ENCODE results near the gene FOXL1. TPM values are rescaled to one million over a fixed set of nuclear protein-coding genes. Genes with fewer than 3 reads are reported as not detected.

FOXL1 gene
- total RNA-seq, 1 experiment from 2014 or later: 0.13 TPM

- intact Hi-C loops (cut with micrococcal nuclease; ENCODE audit: unreplicated experiment): loop anchor here (10.0 kb wide), 1 partner anchor 295 kb away; no protein-coding TSS in a partner anchor
- CTCF ChIA-PET: no interaction called here
- peaks cover 17% of the 10 kb centered on the region for H3K4me1 ChIP-seq (ENCODE audit: insufficient read depth, low read length, poor library complexity, severe bottlenecking)
- H3K9me3 ChIP-seq (ENCODE audit: low read depth, low read length, poor library complexity, severe bottlenecking): no peaks in the 10 kb centered on the region
- TF ChIP-seq EZH2 (IDR thresholded peaks at IDR 0.05; ENCODE audit: borderline replicate concordance, low read depth, low read length, poor library complexity, severe bottlenecking) (no peak), CTCF (conservative IDR thresholded peaks at IDR 0.05; ENCODE audit: low read depth, low read length) (no peak)
- no peak for DNase-seq (ENCODE audit: low spot score)
- no peak overlapping the region for H3K27ac ChIP-seq (ENCODE audit: low read depth, low read length, poor library complexity, severe bottlenecking)
- no TSS peak for BruUV-seq (replicated peaks)
- no peak overlapping the region for H3K4me3 ChIP-seq (ENCODE audit: low read depth, low read length, poor library complexity, severe bottlenecking)
- POLR2A ChIA-PET (ENCODE audit: low non-redundant PET): no interaction called here
- no peaks in the 10 kb centered on the region for H3K27me3 ChIP-seq (replicated peaks; ENCODE audit: insufficient read depth, low read depth, low read length, poor library complexity)
- no peaks in the 10 kb centered on the region for H3K36me3 ChIP-seq (ENCODE audit: insufficient read depth, low read length, poor library complexity, severe bottlenecking)
Measured at GRCh38 chr16:86579268-86580062, 1.1 kb downstream of the FOXL1 start.

GRCh38 chr16:86580063-86580790 lies 1.9 kb downstream of the FOXL1 start:
- Histone ChIP-seq H3K36me3 (ENCODE audit: insufficient read depth, low read length, poor library complexity, severe bottlenecking) (no peaks in the 10 kb centered on the region), H3K27me3 (replicated peaks; ENCODE audit: insufficient read depth, low read depth, low read length, poor library complexity) (no peaks in the 10 kb centered on the region), H3K27ac (ENCODE audit: low read depth, low read length, poor library complexity, severe bottlenecking) (no peak overlapping the region), H3K4me1 (ENCODE audit: insufficient read depth, low read length, poor library complexity, severe bottlenecking) (peaks cover 17% of the 10 kb centered on the region), H3K4me3 (ENCODE audit: low read depth, low read length, poor library complexity, severe bottlenecking) (no peak overlapping the region), H3K9me3 (ENCODE audit: low read depth, low read length, poor library complexity, severe bottlenecking) (no peaks in the 10 kb centered on the region)
- ChIA-PET POLR2A (ENCODE audit: low non-redundant PET) (no interaction called here), CTCF (no interaction called here)
- TF ChIP-seq EZH2 (IDR thresholded peaks at IDR 0.05; ENCODE audit: borderline replicate concordance, low read depth, low read length, poor library complexity, severe bottlenecking) (no peak), CTCF (conservative IDR thresholded peaks at IDR 0.05; ENCODE audit: low read depth, low read length) (no peak)
- no peak for DNase-seq (ENCODE audit: low spot score)
- no TSS peak for BruUV-seq (replicated peaks)
- intact Hi-C loops (cut with micrococcal nuclease; ENCODE audit: unreplicated experiment): no loop called here

- Histone ChIP-seq H3K4me3 (ENCODE audit: low read depth, low read length, poor library complexity, severe bottlenecking) (no peak overlapping the region), H3K9me3 (ENCODE audit: low read depth, low read length, poor library complexity, severe bottlenecking) (no peaks in the 10 kb centered on the region), H3K4me1 (ENCODE audit: insufficient read depth, low read length, poor library complexity, severe bottlenecking) (peaks cover 12% of the 10 kb centered on the region), H3K27ac (ENCODE audit: low read depth, low read length, poor library complexity, severe bottlenecking) (no peak overlapping the region), H3K36me3 (ENCODE audit: insufficient read depth, low read length, poor library complexity, severe bottlenecking) (no peaks in the 10 kb centered on the region), H3K27me3 (replicated peaks; ENCODE audit: insufficient read depth, low read depth, low read length, poor library complexity) (no peaks in the 10 kb centered on the region)
- POLR2A ChIA-PET (ENCODE audit: low non-redundant PET): no interaction called here
- no peak for DNase-seq (ENCODE audit: low spot score)
- BruUV-seq (replicated peaks): no TSS peak
- intact Hi-C loops (cut with micrococcal nuclease; ENCODE audit: unreplicated experiment): no loop called here
- CTCF ChIA-PET: no interaction called here
- no peak for TF ChIP-seq CTCF (conservative IDR thresholded peaks at IDR 0.05; ENCODE audit: low read depth, low read length)
- no peak for TF ChIP-seq EZH2 (IDR thresholded peaks at IDR 0.05; ENCODE audit: borderline replicate concordance, low read depth, low read length, poor library complexity, severe bottlenecking)
Measured at GRCh38 chr16:86580791-86581170, 2.4 kb downstream of the FOXL1 start.
